ENCODE measurements around the gene DDO. TPM values are rescaled to one million over a fixed set of nuclear protein-coding genes. Genes with fewer than 3 reads are reported as not detected.

The DDO gene
- total and polyA plus RNA-seq, 2 of the 4 experiments (the other 2 are of a cell fraction): 0.15 to 0.18 TPM

GRCh38 chr6:110415086-110415916, at the start of gene DDO (continued):
- TF ChIP-seq, protein P1, sequence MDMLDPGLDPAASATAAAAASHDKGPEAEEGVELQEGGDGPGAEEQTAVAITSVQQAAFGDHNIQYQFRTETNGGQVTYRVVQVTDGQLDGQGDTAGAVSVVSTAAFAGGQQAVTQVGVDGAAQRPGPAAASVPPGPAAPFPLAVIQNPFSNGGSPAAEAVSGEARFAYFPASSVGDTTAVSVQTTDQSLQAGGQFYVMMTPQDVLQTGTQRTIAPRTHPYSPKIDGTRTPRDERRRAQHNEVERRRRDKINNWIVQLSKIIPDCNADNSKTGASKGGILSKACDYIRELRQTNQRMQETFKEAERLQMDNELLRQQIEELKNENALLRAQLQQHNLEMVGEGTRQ (IDR thresholded peaks at IDR 0.05; ENCODE audit: low read depth, low read length): no peak
- TF ChIP-seq FOS (IDR thresholded peaks at IDR 0.05; ENCODE audit: low read depth, low read length): no peak
- TF ChIP-seq RAD21 (IDR thresholded peaks at IDR 0.05; ENCODE audit: low read length): no peak
- TF ChIP-seq CHD1 (IDR thresholded peaks at IDR 0.05; ENCODE audit: low read depth, low read length): no peak

DNA sequence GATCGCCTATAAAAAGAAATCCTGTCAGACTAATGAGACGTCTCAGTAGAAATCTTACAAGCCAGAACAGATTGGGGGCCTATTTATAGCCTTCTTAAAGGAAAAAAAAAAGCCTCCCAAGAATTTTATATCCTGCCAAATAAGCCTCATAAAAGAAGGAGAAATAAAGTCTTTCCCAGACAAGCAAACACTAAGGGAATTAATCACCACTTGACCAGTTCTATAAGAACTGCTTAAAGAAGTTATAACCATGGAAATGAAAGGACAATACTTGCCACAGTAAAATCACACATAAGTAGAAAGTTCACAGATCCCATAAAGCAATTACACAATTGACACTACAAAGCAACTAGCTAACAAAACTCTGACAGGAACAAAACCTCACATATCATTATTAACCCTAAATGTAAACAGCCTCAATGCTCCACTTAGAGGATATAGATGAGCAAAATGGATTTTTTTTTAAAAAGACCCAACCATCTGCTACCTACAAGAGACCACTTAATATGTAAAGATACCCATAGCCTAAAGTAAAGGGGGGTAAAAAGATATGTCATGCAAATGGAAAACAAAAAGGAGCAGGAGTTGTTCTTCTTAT, 47.6 kb upstream of the DDO start:
- Histone ChIP-seq H3K18ac (ENCODE audit: low read depth, low read length) (no peak overlapping the region), H4K5ac (ENCODE audit: low read depth, low read length) (no peak overlapping the region), H3K36me3 (ENCODE audit: control insufficient read depth, insufficient read depth, low read length) (no peaks in the 10 kb centered on the region), H2AFZ (replicated peaks; ENCODE audit: low read length, poor library complexity) (no peak overlapping the region), H2BK20ac (ENCODE audit: low read depth, low read length) (no peak overlapping the region), H3K9me1 (ENCODE audit: insufficient read depth, low read length) (no peaks in the 10 kb centered on the region), H3K27me3 (ENCODE audit: control insufficient read depth, insufficient read depth, low read length) (peaks cover 4% of the 10 kb centered on the region), H3K9me3 (ENCODE audit: control insufficient read depth, insufficient read depth, low read length) (no peaks in the 10 kb centered on the region), H2AK5ac (ENCODE audit: low read depth, low read length) (no peak overlapping the region), H3K23ac (ENCODE audit: low read depth, low read length) (no peak overlapping the region), H4K8ac (ENCODE audit: low read depth in 2 of 2, low read length in 2 of 2) (no peak overlapping the region), H3K14ac (replicated peaks; ENCODE audit: low read depth, low read length) (no peak overlapping the region), H4K20me1 (ENCODE audit: insufficient read depth, low read length) (no peaks in the 10 kb centered on the region), H2BK120ac (ENCODE audit: low read depth, low read length) (no peak overlapping the region), H3K4me3 (ENCODE audit: insufficient read depth, low read depth, low read length) (no peak overlapping the region), H3K27ac (ENCODE audit: insufficient read depth, low read length) (no peak overlapping the region), H2BK5ac (ENCODE audit: low read depth, low read length, poor library complexity, severe bottlenecking) (no peak overlapping the region), H3K4me2 (ENCODE audit: low read depth, low read length) (no peak overlapping the region), H3K4ac (ENCODE audit: low read depth, low read length) (no peak overlapping the region), H2AK9ac (replicated peaks; ENCODE audit: low read depth, low read length, poor library complexity) (no peak overlapping the region), H3K4me1 (ENCODE audit: control insufficient read depth, insufficient read depth, low read length) (no peaks in the 10 kb centered on the region), H3K9ac (ENCODE audit: low read depth, low read length) (no peak overlapping the region), H3K56ac (ENCODE audit: extremely low read depth, insufficient read depth, low read length) (no peak overlapping the region), H4K91ac (ENCODE audit: insufficient read depth, low read depth, low read length) (no peak overlapping the region), H3K79me1 (ENCODE audit: low read depth in 1 of 2, low read length in 2 of 2) (no peaks in the 10 kb centered on the region), H2BK15ac (ENCODE audit: low read depth, low read length) (no peak overlapping the region)
- DNase-seq: no peak
- ChIA-PET POLR2A (ENCODE audit: unreplicated experiment) (no interaction called here), CTCF (no interaction called here)
- intact Hi-C loops (cut with micrococcal nuclease) (no loop called here), dilution Hi-C loops (cut with HindIII; ENCODE audit: low sequenced_read_pairs, unreplicated experiment) (no loop called here), in situ Hi-C loops (cut with MboI; ENCODE audit: low sequenced_read_pairs) (no loop called here)
- no peak for ATAC-seq (ENCODE audit: low read depth)
- BruUV-seq (replicated peaks): no TSS peak
- no CpG with 5 or more reads among the region's 2 CpGs for WGBS, 2 experiments (ENCODE audit: extremely low coverage in 2 of 2, insufficient read length in 1 of 2)
- no peak for TF ChIP-seq CTCF (conservative IDR thresholded peaks at IDR 0.05; ENCODE audit: low read depth, low read length)
- no peak for TF ChIP-seq MAZ (IDR thresholded peaks at IDR 0.05; ENCODE audit: borderline replicate concordance, low read depth, low read length)
- TF ChIP-seq MAFK (IDR thresholded peaks at IDR 0.05; ENCODE audit: low read depth, low read length): no peak
- no peak for TF ChIP-seq BHLHE40 (IDR thresholded peaks at IDR 0.05; ENCODE audit: low read depth, low read length)
- TF ChIP-seq RAD21 (IDR thresholded peaks at IDR 0.05; ENCODE audit: low read length): no peak
- TF ChIP-seq, protein P2, sequence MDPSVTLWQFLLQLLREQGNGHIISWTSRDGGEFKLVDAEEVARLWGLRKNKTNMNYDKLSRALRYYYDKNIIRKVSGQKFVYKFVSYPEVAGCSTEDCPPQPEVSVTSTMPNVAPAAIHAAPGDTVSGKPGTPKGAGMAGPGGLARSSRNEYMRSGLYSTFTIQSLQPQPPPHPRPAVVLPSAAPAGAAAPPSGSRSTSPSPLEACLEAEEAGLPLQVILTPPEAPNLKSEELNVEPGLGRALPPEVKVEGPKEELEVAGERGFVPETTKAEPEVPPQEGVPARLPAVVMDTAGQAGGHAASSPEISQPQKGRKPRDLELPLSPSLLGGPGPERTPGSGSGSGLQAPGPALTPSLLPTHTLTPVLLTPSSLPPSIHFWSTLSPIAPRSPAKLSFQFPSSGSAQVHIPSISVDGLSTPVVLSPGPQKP (IDR thresholded peaks at IDR 0.05; ENCODE audit: borderline replicate concordance, low read depth, low read length): no peak
- TF ChIP-seq SMC3 (IDR thresholded peaks at IDR 0.05; ENCODE audit: low read depth, low read length): no peak
- TF ChIP-seq RCOR1 (IDR thresholded peaks at IDR 0.05; ENCODE audit: insufficient replicate concordance, low read length): no peak
- no peak for TF ChIP-seq RFX5 (IDR thresholded peaks at IDR 0.05; ENCODE audit: low read depth, low read length)
